Measurements from ENCODE around the gene DDX4.

DDX4 gene

GRCh38 chr5:55821731-55822512 is 84.1 kb downstream of the DDX4 start:
- no peak for DNase-seq (ENCODE audit: low read depth, low spot score)

- DNase-seq (ENCODE audit: low read depth, low spot score), result no peak
Observed at GRCh38 chr5:55823151-55823796, 85.4 kb downstream of the DDX4 start.

- no peak for DNase-seq (ENCODE audit: low read depth, low spot score)
Observed at GRCh38 chr5:55829956-55830355, 92.1 kb downstream of the DDX4 start.

- DNase-seq (ENCODE audit: low read depth, low spot score), result no peak
Observed at GRCh38 chr5:55832446-55832845, 94.6 kb downstream of the DDX4 start.

- DNase-seq (ENCODE audit: low read depth, low spot score), result no peak
Observed at GRCh38 chr5:55836191-55836590, 98.3 kb downstream of the DDX4 start.

GRCh38 chr5:55841976-55842375 is 104.1 kb downstream of the DDX4 start:
- no peak for DNase-seq (ENCODE audit: low read depth, low spot score)

- DNase-seq (ENCODE audit: low read depth, low spot score), result no peak
Observed at GRCh38 chr5:55847837-55848236, 110.0 kb downstream of the DDX4 start.

GRCh38 chr5:55848783-55849182 is 110.9 kb downstream of the DDX4 start:
- DNase-seq (ENCODE audit: low read depth, low spot score), result no peak

- DNase-seq (ENCODE audit: low read depth, low spot score), result no peak
Observed at GRCh38 chr5:55850839-55851674, 113.2 kb downstream of the DDX4 start, which contains the start of gene IL31RA. TSS of gene IL31RA (plus strand) at chr5:55851357. CDS start at chr5:55851571, 214 bp downstream.

- no peak for DNase-seq (ENCODE audit: low read depth, low spot score)
Observed at GRCh38 chr5:55851675-55851979, 113.8 kb downstream of the DDX4 start.

- DNase-seq (ENCODE audit: low read depth, low spot score), result no peak
Observed at GRCh38 chr5:55852503-55852902, 114.6 kb downstream of the DDX4 start.

- DNase-seq (ENCODE audit: low read depth, low spot score), result no peak
Observed at GRCh38 chr5:55853041-55853670, 115.3 kb downstream of the DDX4 start.

GRCh38 chr5:55853818-55854217 is 116.0 kb downstream of the DDX4 start:
- no peak for DNase-seq (ENCODE audit: low read depth, low spot score)

- no peak for DNase-seq (ENCODE audit: low read depth, low spot score)
Observed at GRCh38 chr5:55855509-55855908, 117.6 kb downstream of the DDX4 start.

- no peak for DNase-seq (ENCODE audit: low read depth, low spot score)
Observed at GRCh38 chr5:55856516-55857246, 118.8 kb downstream of the DDX4 start.

- no peak for DNase-seq (ENCODE audit: low read depth, low spot score)
Observed at GRCh38 chr5:55857247-55857640, 119.4 kb downstream of the DDX4 start.

GRCh38 chr5:55858104-55858503 is 120.2 kb downstream of the DDX4 start:
- DNase-seq (ENCODE audit: low read depth, low spot score), result no peak

- DNase-seq (ENCODE audit: low read depth, low spot score), result no peak
Observed at GRCh38 chr5:55860288-55860687, 122.4 kb downstream of the DDX4 start.

- no peak for DNase-seq (ENCODE audit: low read depth, low spot score)
Observed at GRCh38 chr5:55860709-55861108, 122.8 kb downstream of the DDX4 start.

GRCh38 chr5:55864606-55865541 is 127.0 kb downstream of the DDX4 start:
- DNase-seq (ENCODE audit: low read depth, low spot score), result no peak
